ENCODE data around the gene YBX2.
A peak's percentile ranks its signal among the peaks of the same experiment; 100 is the strongest.

Gene YBX2

GRCh38 chr17:7307686-7308624 lies 13.5 kb upstream of the YBX2 start (continued):
- TF ChIP-seq, protein P1, sequence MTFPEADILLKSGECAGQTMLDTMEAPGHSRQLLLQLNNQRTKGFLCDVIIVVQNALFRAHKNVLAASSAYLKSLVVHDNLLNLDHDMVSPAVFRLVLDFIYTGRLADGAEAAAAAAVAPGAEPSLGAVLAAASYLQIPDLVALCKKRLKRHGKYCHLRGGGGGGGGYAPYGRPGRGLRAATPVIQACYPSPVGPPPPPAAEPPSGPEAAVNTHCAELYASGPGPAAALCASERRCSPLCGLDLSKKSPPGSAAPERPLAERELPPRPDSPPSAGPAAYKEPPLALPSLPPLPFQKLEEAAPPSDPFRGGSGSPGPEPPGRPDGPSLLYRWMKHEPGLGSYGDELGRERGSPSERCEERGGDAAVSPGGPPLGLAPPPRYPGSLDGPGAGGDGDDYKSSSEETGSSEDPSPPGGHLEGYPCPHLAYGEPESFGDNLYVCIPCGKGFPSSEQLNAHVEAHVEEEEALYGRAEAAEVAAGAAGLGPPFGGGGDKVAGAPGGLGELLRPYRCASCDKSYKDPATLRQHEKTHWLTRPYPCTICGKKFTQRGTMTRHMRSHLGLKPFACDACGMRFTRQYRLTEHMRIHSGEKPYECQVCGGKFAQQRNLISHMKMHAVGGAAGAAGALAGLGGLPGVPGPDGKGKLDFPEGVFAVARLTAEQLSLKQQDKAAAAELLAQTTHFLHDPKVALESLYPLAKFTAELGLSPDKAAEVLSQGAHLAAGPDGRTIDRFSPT (tag by site-specific recombination; IDR thresholded peaks at IDR 0.05): no peak
- TF ChIP-seq ZNF2 (tag by site-specific recombination; IDR thresholded peaks at IDR 0.05): 0 out of 2 replicates have a peak, but pooled peaks have one; percentile 11
- no peak; the same call in 1 of the 2 replicates for TF ChIP-seq ZNF76 (tag by site-specific recombination; IDR thresholded peaks at IDR 0.05; ENCODE audit: borderline replicate concordance, low read depth)
- TF ChIP-seq ZNF324 (tag by site-specific recombination; IDR thresholded peaks at IDR 0.05): no peak
- TF ChIP-seq TSHZ1 (tag by site-specific recombination; IDR thresholded peaks at IDR 0.05; ENCODE audit: borderline replicate concordance): no peak
- peak; percentile 15; the same call in 1 of the 2 replicates for TF ChIP-seq KLF9 (tag by site-specific recombination; IDR thresholded peaks at IDR 0.05; ENCODE audit: low read depth)
- no peak; the same call in 1 of the 2 replicates for TF ChIP-seq SP2 (tag by site-specific recombination; IDR thresholded peaks at IDR 0.05)
- TF ChIP-seq, protein P2, sequence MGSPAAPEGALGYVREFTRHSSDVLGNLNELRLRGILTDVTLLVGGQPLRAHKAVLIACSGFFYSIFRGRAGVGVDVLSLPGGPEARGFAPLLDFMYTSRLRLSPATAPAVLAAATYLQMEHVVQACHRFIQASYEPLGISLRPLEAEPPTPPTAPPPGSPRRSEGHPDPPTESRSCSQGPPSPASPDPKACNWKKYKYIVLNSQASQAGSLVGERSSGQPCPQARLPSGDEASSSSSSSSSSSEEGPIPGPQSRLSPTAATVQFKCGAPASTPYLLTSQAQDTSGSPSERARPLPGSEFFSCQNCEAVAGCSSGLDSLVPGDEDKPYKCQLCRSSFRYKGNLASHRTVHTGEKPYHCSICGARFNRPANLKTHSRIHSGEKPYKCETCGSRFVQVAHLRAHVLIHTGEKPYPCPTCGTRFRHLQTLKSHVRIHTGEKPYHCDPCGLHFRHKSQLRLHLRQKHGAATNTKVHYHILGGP (tag by site-specific recombination; IDR thresholded peaks at IDR 0.05): no peak
- no peak for TF ChIP-seq ZSCAN16 (tag by site-specific recombination; IDR thresholded peaks at IDR 0.05)
- no peak for TF ChIP-seq ZNF747 (tag by site-specific recombination; IDR thresholded peaks at IDR 0.05)
- no peak for TF ChIP-seq ZNF132 (tag by site-specific recombination; IDR thresholded peaks at IDR 0.05; ENCODE audit: borderline replicate concordance)
- no peak for TF ChIP-seq ZNF239 (tag by site-specific recombination; IDR thresholded peaks at IDR 0.05)
- no peak for TF ChIP-seq INSM2 (tag by site-specific recombination; IDR thresholded peaks at IDR 0.05)
- TF ChIP-seq OSR2 (tag by site-specific recombination; IDR thresholded peaks at IDR 0.05): no peak
- no peak for TF ChIP-seq ZNF664 (tag by site-specific recombination; IDR thresholded peaks at IDR 0.05)
- no peak for TF ChIP-seq ZNF214 (tag by site-specific recombination; IDR thresholded peaks at IDR 0.05; ENCODE audit: borderline replicate concordance)
- no peak for TF ChIP-seq ZNF596 (tag by site-specific recombination; IDR thresholded peaks at IDR 0.05)
- TF ChIP-seq HOXA7 (CRISPR knock-in tag; IDR thresholded peaks at IDR 0.05; ENCODE audit: borderline replicate concordance): no peak
- no peak for TF ChIP-seq ZNF121 (tag by site-specific recombination; IDR thresholded peaks at IDR 0.05)
- no peak for TF ChIP-seq ZNF768 (tag by site-specific recombination; IDR thresholded peaks at IDR 0.05)
- no peak for TF ChIP-seq ZNF138 (tag by site-specific recombination; IDR thresholded peaks at IDR 0.05; ENCODE audit: borderline replicate concordance)
- no peak for TF ChIP-seq ZNF518A (tag by site-specific recombination; conservative IDR thresholded peaks at IDR 0.05; ENCODE audit: low read depth)
- TF ChIP-seq ZNF174 (tag by site-specific recombination; IDR thresholded peaks at IDR 0.05): no peak
- TF ChIP-seq ZEB2 (tag by site-specific recombination; IDR thresholded peaks at IDR 0.05): peak; percentile 51; the same call in 1 of the 2 replicates
- TF ChIP-seq TCF7L2 (IDR thresholded peaks at IDR 0.05; ENCODE audit: borderline replicate concordance, low read depth, low read length): no peak

Data from HEK293 (cell line).